Stomach (tissue), 9 donors: ENCODE measurements around the gene GORASP1. TPM values are rescaled to one million over a fixed set of nuclear protein-coding genes. Genes with fewer than 3 reads are reported as not detected.

Experiments
- DNase-seq, 2 donors: peaks; one replicate each; pipeline versions ENCODE4 v3.0.0 to v3.0.0-alpha.2; 2013 to 2019
- H3K27ac ChIP-seq, 5 donors: fragments of 200-600 bp in 4 of 5; sonication (generic) in 4 of 5; one replicate each; pipeline ENCODE4 v1.5.1; 2013 to 2019; ENCODE audit warnings: mild to moderate bottlenecking in 1 of 5, moderate library complexity in 1 of 5
- H3K27me3 ChIP-seq, 3 donors: fragments of 200-600 bp; sonication (generic); one replicate each; pipeline ENCODE4 v1.5.1; 2017 to 2019; ENCODE audit warnings: mixed run types in 1 of 3
- H3K36me3 ChIP-seq, 4 donors: fragments of 200-600 bp; sonication (generic); 1 replicate in 3 of 4; 2 replicates in 1 of 4; pipeline ENCODE4 v1.5.1; 2016 to 2019
- H3K4me1 ChIP-seq, 4 donors: fragments of 200-600 bp; sonication (generic); one replicate each; pipeline ENCODE4 v1.5.1; 2016 to 2019
- H3K4me3 ChIP-seq, 4 donors: fragments of 200-600 bp; sonication (generic) in 3 of 4; one replicate each; pipeline ENCODE4 v1.5.1; 2016 to 2019; ENCODE audit warnings: mild to moderate bottlenecking in 1 of 4
- H3K9me3 ChIP-seq, 4 donors: fragments of 200-600 bp; sonication (generic); one replicate each; pipeline ENCODE4 v1.5.1; 2016 to 2019
- CTCF ChIP-seq, 7 experiments: fragments of 450-650 bp in 4 of 7; fragments of 200-600 bp in 3 of 7; sonication (generic) in 3 of 7; IDR thresholded peaks; one replicate each; pipeline ENCODE4 v1.5.1; 2016 to 2019; ENCODE audit warnings: antibody characterized with exemption in 7 of 7, control low read depth in 2 of 7, mild to moderate bottlenecking in 1 of 7
- EP300 ChIP-seq: sonication (generic); formaldehyde crosslinking; IDR thresholded peaks from one replicate; pipeline ENCODE4 v1.6.1; 2017; ENCODE audit warnings: antibody characterized with exemption
- POLR2A ChIP-seq, 4 donors: fragments of 450-650 bp; IDR thresholded peaks; one replicate each; pipeline ENCODE4 v1.6.1; 2016; ENCODE audit warnings: antibody characterized with exemption in 4 of 4, control low read depth in 2 of 4, mild to moderate bottlenecking in 1 of 4, moderate library complexity in 1 of 4
- POLR2AphosphoS5 ChIP-seq, 3 donors: sonication (generic); formaldehyde crosslinking; IDR thresholded peaks; one replicate each; pipeline ENCODE4 v1.6.1; 2016; ENCODE audit warnings: antibody characterized with exemption in 3 of 3
- WGBS, 5 donors: extraction: QIAGEN DNeasy Blood & Tissue Kit in 3 of 5; methylation state at CpG; one replicate each; pipeline versions ENCODE4 v1.1.5 to v1.1.7; 2013 to 2018; 5-methylcytosine and 5-hydroxymethylcytosine counted together
- intact Hi-C: fragments of 100-400 bp; cut with DNase I; formaldehyde crosslinking; loops from one replicate; pipeline ENCODE4 v1.15.1; 2023; ENCODE audit warnings: low total_unique reads
- polyA plus RNA-seq, 3 donors: library from polyadenylated mRNA; stranded (reverse); fragments of 200-250 nt; gene quantifications; one replicate each; pipeline ENCODE4 v1.2.3, GENCODE V29; 2013
- total RNA-seq, 5 donors: library from RNA; depleted of rRNA; stranded (reverse); fragments of >200 nt; gene quantifications; one replicate each; pipeline versions ENCODE4 v1.1.0 to v1.2.3, GENCODE V29; 2014 to 2016
- donor health status: healthy with polysubstance abuse.
- donor health status: Bipolar disorder and iron deficiency.
- donor health status: healthy.

Gene GORASP1
- total and polyA plus RNA-seq, 8 donors = 9.3 to 68.7 (median 42.5) TPM

GRCh38 chr3:39130026-39130425 is 22.6 kb upstream of the GORASP1 start:
- TF ChIP-seq POLR2AphosphoS5 (IDR thresholded peaks at IDR 0.05) (no peak), EP300 (no peak), POLR2A (IDR thresholded peaks at IDR 0.05) (no peak), CTCF (IDR thresholded peaks at IDR 0.05) (no peak)
- Histone ChIP-seq H3K36me3 (peaks cover 0 to 18% (median 4%) of the 10 kb centered on the region in 4 donors), H3K27me3 (no peaks in the 10 kb centered on the region), H3K9me3 (no peaks in the 10 kb centered on the region), H3K4me1 (peaks cover 19 to 50% (median 40%) of the 10 kb centered on the region in 4 donors), H3K27ac (peak overlapping the region in 4 of 5 donors; percentile 19 to 37 (median 28)), H3K4me3 (no peak overlapping the region)
- intact Hi-C loops = no loop called here
- no peak for DNase-seq
- 84 to 92% (median 89%) methylated on average over 6 of the region's 6 CpGs for WGBS, 5 donors

DNA sequence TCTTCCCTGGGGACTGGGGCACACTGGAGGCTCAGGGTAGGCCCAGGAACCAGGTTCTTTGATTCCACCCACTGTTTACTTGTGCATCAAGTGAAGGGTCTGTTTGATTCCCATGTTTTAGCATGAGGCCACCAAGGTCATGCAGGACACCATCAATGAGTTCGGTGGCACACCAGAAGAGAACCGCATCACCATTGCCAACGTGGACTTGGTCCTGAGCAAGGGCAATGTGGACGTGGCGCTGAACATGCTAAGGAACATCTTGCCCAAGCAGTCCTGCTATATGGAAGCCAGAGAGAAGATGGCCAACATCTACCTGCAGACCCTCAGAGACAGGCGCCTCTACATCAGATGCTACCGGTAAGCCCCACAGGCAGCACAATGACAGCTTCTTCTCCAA is 21.5 kb upstream of the GORASP1 start:
- H3K9me3 ChIP-seq = no peaks in the 10 kb centered on the region
- peaks cover 0 to 18% (median 2%) of the 10 kb centered on the region in 4 donors for H3K36me3 ChIP-seq
- DNase-seq = no peak
- H3K4me3 ChIP-seq = no peak overlapping the region
- TF ChIP-seq POLR2A (IDR thresholded peaks at IDR 0.05) (no peak), CTCF (IDR thresholded peaks at IDR 0.05) (no peak), EP300 (no peak), POLR2AphosphoS5 (IDR thresholded peaks at IDR 0.05) (no peak)
- no peaks in the 10 kb centered on the region for H3K27me3 ChIP-seq
- 95 to 98% (median 96%) methylated on average over 7 of the region's 7 CpGs for WGBS, 5 donors
- H3K4me1 ChIP-seq = peaks cover 20 to 44% (median 39%) of the 10 kb centered on the region in 4 donors
- intact Hi-C loops = loop anchor here (5.0 kb wide), 1 partner anchor 63 kb away; the partner anchor contains the start of gene XIRP1
- no peak overlapping the region for H3K27ac ChIP-seq

DNA sequence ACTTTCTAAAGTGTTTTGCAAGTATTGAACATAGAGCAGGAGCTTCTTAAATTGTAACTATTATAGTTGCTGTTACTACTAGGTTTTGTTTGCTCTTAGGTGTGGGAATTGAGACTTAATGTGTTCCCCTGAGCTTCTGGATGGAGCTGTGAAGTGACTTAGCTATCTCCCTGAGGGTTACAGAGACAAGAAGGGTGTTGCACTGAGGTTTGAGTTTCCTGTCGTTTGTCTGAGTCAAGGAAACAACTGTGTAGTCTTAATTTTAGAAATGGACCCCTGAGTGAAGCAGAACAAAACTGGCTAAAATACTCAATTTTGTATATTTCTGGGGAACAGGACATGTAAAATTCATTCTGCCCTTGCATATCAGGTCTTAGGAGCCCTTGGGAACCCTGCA is 20.5 kb upstream of the GORASP1 start:
- WGBS, 5 donors = 32 to 63% (median 48%) methylated on average over 1 of the region's 1 CpG

DNA sequence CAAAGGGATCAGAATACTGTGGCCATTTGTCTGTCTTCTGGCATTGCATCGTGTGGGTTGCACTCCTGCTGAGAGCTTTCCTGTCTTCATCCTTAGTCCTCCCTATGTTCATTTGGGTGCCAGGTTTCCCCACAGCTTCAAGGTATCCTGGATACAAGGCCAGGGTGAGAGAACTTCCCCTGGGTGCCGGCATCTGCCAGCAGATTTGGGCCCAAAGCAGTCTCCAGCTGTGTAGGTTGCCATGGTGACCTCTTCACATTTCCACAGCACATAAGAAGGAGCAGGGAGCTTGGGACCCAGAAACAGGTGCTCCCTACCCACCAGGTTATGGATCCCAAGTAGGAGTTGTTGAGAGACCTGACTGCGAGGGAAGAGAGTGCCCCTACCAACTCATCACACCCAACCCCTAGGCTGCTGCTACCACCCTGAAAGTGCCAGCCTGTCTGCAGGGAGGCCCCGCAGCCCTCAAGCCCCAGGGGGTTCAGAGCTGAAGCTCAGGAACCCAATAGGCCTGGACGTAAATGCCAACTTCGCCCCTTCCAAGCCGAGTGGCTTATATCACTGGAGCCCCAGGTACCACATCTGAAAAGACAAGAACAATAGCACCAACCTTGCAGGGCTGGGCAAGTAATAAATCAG is 20.0 kb upstream of the GORASP1 start:
- H3K9me3 ChIP-seq = no peaks in the 10 kb centered on the region
- no peaks in the 10 kb centered on the region for H3K27me3 ChIP-seq
- H3K36me3 ChIP-seq = peaks cover 0 to 10% (median 1%) of the 10 kb centered on the region in 4 donors
- no peak for DNase-seq
- 82 to 89% (median 88%) methylated on average over 7 of the region's 7 CpGs for WGBS, 5 donors
- no peak overlapping the region for H3K27ac ChIP-seq
- intact Hi-C loops = loop anchor here (5.0 kb wide), 1 partner anchor 65 kb away; the partner anchor contains the start of gene XIRP1
- no peak overlapping the region for H3K4me3 ChIP-seq
- TF ChIP-seq POLR2AphosphoS5 (IDR thresholded peaks at IDR 0.05) = no peak
- no peak for TF ChIP-seq EP300
- no peak for TF ChIP-seq POLR2A (IDR thresholded peaks at IDR 0.05)
- no peak for TF ChIP-seq CTCF (IDR thresholded peaks at IDR 0.05)
- peaks cover 20 to 35% (median 28%) of the 10 kb centered on the region in 4 donors for H3K4me1 ChIP-seq

More for the DNA sequence above, 20.5 kb upstream of the GORASP1 start:
- no peak for DNase-seq
- no peak overlapping the region for H3K4me3 ChIP-seq
- H3K27ac ChIP-seq = no peak overlapping the region
- H3K27me3 ChIP-seq = no peaks in the 10 kb centered on the region
- intact Hi-C loops = loop anchor here (5.0 kb wide), 1 partner anchor 64 kb away; the partner anchor contains the start of gene XIRP1
- TF ChIP-seq POLR2A (IDR thresholded peaks at IDR 0.05) (no peak), POLR2AphosphoS5 (IDR thresholded peaks at IDR 0.05) (no peak), CTCF (IDR thresholded peaks at IDR 0.05) (no peak), EP300 (no peak)
- H3K36me3 ChIP-seq = peaks cover 0 to 10% (median 1%) of the 10 kb centered on the region in 4 donors
- H3K4me1 ChIP-seq = peaks cover 20 to 40% (median 32%) of the 10 kb centered on the region in 4 donors
- no peaks in the 10 kb centered on the region for H3K9me3 ChIP-seq
